Mucosa of gallbladder (tissue), 1 donor: ENCODE measurements around the gene FKBP3. TPM values are rescaled to one million over a fixed set of nuclear protein-coding genes. Genes with fewer than 3 reads are reported as not detected.
A peak's percentile ranks its signal among the peaks of the same experiment; 100 is the strongest.
"Not testable (repeated sequence)": the region's sequence is repeated elsewhere in the genome, so short reads cannot be mapped to it uniquely, and the experiment has no call there.

ENCODE experiments used
- DNase-seq: peaks from one replicate; pipeline ENCODE4 v3.0.0-alpha.2; 2020; ENCODE audit warnings: low spot score
- total RNA-seq: library from RNA; stranded (reverse); gene quantifications from one replicate; pipeline ENCODE4 v1.2.1, GENCODE V29; 2021
- donor health status: DM: no; HTN: no; CAD: no.

FKBP3 gene
- total RNA-seq, 1 donor from 2014 or later: 39.0 TPM

DNA sequence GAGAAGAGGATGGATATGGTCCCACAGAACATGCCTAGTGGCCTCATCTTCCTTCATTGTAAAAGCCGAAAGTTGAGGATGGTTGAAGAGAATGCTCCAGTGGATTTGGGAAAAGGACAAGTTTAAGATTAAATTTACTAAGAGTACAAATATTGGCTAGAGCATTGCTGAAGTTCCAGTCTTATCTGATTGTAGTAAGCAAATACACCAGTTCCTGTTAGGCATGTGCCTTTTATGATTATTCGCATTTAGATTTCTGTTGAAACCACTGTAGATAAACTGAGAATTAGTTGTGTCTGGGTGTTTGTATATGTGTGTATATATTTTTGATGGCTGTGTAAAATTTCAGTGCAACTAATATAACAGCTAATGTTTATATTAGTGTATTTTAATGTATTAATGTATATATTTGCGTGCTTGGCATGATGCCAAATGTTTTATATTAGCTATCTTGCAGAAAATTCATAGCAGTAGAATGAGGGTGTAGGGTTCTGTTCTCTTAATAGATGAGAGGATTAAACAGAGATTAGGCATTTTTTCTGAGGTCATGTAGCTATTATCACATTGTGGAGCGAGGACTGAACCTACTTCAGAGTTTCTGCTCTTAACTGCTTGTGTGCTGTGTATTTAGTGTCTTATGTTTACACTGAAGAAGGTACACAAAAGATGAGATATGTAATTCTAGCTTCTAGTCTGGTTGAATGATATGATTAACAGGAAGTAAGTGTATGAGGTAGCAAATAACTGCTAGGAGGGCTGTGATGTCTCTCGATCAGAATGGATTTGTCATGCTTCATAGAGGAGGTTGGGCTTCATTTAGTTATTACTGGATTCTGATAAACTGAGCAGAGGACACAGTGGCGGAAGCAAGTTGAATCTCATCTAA is 21.1 kb downstream of the FKBP3 start:
- no peak for DNase-seq

DNA sequence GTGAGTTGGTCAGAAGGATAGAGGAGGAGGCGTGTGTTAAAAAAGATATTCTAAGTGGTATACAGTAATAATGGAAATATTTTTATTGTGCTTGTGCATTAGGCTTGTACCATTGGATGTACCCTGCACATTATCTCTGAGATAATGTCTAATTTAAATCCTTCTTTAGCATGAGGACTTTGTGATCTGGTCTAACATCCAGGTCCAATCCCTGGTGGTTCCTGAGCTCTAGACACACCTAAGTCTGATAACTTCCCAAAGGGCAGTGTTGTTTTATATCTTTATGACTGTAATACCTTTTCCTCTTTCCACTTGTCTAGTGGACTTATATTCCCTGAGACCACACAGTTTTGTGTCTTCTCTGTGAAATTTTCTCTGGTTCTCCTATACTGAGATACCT is 29.7 kb downstream of the FKBP3 start:
- DNase-seq: no peak

DNA sequence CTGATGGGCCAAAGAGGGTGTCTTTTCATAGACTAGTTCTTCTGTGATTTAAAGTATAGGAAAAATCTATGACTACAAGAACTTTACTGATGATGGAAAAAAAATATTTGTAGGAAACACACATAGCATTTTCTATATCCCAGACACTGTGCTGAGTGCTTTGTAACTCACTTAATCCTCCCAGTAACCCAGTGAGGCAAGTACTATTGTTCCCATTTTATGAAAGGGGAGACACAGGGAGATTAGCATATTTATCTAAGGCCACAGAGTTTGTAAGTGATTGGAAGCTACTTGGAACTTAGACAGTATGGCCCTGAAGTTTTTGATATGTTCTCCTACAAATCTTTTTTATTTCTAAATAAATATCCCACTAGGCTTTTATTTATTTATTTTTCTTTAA is 30.5 kb downstream of the FKBP3 start:
- no peak for DNase-seq

DNA sequence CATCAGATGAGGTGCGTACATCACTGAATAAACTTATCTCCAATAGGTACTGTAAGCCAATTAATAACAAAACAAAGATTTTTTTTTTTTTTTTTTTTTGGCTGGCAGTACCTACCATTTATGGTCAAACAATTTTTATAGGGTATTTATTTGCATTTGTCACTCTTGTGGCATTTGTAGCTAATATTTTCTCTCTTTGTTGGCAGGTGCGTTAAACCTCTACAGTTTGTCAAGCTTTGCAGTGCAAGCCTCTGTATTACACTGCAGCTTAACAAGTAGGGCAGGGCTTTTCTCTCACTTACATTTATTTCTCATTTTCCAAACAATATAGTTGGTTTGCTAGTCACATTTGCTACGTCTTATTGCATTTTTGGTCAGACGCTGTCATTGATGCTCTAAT is 38.1 kb downstream of the FKBP3 start:
- DNase-seq: no peak

DNA sequence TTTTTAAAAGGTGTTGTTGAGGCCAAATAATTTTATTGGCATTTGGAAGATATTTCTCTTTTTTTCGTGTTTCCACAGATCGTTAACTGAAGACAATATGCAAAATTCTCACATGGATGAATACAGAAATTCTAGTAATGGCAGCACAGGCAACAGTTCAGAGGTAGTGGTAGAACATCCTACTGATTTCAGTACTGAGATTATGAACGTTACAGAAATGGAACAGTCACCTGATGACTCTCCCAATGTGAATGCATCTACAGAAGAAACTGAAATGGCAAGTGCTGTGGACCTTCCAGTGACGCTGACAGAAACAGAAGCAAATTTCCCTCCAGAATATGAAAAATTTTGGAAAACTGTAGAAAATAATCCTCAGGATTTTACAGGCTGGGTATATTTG is 39.1 kb downstream of the FKBP3 start:
- DNase-seq: no peak

DNA sequence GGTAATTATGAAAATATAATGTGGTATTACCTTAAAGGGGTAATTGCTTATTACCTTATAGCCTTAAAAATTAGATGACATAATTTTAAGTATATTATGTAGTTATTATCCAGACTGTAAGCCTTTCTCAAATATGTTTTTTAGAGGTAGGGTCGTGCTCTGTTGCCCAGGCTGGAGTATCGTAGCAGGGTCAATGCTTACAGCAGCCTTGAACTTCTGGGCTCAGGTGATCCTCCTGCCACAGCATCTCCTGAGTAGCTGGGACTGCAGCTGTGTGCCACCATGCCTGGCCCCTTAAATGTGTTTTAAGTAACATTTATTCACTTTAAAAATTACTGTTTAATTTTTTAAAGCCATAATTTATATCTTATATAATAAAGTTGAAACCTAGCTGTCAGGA is 40.0 kb downstream of the FKBP3 start:
- DNase-seq: no peak

DNA sequence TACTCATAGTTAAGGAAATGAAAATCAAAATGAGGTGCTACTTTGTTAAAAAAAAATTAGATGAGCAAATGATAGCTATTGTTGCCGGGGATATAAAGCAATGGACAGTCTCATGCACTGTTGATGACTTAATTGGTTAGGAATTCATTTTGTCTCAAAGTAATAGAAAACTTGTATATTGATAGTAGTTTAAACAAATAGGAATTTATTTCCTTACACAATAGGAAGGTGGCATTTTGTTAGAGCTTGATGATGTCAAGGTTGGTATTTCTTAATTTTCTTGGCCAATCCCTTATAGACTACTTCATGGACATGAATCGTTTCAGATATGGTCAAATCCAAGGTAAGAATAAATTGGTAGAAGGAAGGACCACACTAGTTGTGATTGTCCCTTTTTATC is 42.6 kb downstream of the FKBP3 start:
- DNase-seq: no peak

DNA sequence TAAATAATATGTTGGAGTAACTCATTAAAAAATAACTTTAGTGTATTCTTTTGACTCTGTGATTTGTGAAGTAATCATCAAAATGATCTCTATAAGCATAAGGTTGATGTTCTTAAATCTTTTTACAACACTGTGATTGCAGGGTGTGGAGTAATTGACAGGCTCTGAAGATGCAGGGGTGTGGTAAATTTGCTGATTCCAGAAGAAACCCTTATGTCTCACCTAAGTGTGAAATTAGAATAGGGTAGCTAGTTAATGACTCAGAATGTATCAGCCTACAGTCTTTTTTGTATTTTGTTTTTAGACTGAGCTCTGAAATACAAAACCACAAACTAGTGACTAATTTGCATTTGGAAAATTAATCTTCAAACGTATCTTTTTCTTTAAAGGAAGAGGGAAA is 44.5 kb downstream of the FKBP3 start:
- no peak for DNase-seq

DNA sequence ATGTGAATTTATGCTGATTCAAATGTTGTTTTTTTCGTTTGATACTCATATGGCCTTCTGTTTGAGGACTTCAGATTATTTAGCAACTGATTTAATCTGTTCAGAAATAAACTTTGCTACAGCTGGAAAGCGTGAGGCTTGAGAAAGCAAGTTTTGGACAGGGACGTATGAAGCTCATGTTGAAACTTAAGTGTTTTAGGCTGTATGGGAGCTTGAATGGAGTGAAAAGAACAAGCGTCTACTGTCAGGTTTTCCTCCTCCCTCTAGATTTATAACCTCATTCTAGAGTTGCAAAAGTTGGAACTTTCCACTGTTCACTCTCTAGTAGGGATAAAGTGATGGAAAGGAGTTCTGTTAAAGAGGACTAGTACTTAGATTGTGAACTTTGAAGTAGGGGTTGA is 49.3 kb downstream of the FKBP3 start:
- DNase-seq: no peak

DNA sequence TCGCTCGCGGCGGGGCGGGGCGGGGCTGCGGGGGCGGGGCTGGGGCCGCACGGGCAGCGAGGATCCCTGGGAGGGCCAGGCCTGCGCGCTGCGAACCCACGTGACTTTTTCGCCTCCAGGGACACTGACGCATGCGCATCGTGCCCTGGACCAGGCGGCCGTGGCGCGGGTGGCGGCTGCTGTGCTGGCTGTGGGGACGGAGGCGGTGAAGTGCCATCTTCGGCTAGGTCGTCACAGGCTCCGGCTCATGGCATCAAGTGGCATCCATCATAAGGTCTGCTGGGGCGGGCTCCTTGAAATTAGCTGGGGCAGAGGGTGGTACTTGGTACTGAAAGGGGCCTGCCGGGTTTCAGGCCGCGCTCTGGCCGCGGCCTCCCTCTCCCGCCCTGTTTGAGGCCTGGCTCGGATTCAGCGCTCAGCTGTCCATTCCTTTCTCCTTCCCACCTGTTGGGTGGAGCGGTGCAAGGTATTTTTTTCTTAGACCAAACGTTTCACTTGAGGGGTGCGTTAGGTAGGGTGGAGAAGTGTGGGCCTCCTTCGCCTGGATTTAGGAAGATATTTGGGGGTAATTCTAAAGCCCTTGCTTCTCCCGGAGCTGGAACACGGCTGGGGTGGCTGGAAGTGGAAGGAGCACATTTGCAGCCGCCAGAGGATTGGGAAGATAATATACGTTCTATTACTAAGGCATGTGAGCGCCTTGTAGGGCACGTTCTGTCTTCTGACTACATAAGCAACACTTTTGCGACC is 50.1 kb downstream of the FKBP3 start, which contains the start of gene PRPF39:
Gene PRPF39 (plus strand): TSS at position 141 of the 747 bp plus-strand sequence. CDS start 11,124 bp downstream, outside the sequence.
- peak; percentile 96 for DNase-seq

DNA sequence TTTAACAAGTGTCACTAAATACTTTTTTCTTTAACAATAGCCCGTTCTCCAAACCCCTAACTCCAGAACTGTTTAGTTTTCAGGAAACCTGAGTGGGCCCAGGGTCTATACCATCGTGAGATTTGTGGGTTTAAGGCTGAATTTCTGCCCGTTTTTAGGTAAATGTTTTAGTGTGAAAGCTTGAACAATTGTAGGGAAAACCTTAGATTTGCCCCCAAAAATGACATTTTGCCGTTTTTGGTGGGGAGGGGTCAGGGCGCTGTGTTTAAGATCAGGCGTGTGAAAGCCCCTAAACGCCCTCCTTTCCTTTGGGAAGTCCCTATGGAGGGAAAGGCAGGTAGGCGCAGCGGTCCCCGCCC is 50.7 kb downstream of the FKBP3 start:
- no peak for DNase-seq

DNA sequence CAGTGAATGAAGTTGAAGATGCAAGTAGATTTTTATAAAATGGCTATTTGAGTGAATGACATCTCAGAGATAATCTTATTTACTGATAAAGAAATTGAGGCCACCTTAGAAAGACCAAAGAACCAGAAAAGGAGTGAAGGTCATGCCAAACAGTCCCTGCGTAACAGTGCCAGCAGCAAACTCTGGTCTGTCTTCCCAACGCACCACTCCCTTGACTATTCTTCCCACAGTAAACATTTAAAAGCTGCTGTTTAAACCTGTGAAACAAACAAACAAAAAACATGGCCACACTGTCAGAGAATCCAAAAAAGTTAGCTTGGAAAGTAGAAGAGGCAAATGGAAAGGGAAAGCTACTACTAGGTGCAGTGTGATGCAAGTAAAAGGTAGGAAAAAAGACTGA is 51.9 kb downstream of the FKBP3 start:
- DNase-seq: no peak

DNA sequence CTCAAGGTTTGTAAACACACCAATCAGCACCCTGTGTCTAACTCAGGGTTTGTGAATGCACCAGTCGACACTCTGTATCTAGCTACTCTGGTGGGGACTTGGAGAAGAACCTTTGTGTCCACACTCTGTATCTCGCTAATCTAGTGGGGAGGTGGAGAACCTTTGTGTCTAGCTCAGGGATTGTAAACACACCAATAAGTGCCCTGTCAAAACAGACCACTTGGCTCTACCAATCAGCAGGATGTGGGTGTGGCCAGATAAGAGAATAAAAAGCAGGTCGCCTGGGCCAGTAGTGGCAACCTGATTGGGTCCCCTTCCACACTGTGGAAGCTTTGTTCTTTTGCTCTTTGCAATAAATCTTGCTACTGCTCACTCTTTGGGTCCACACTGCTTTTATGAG is 53.2 kb downstream of the FKBP3 start:
- DNase-seq: not testable (repeated sequence)

DNA sequence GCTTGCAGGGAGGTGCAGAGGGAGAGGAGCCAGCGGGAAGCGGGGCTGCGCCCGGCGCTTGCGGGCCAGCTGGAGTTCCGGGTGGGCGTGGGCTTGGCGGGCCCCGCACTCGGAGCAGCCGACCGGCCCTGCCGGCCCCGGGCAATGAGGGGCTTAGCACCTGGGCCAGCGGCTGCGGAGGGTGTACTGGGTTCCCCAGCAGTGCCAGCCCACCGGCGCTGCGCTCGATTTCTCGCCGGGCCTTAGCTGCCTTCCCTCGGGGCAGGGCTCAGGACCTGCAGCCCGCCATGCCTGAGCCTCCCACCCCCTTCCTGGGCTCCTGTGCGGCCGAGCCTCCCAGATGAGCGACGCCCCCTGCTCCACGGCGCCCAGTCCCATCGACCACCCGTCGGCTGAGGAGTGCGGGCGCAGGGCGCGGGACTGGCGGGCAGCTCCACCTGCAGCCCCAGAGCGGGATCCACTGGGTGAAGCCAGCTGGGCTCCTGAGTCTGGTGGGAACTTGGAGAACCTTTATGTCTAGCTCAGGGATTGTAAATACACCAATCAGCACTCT is 53.8 kb downstream of the FKBP3 start:
- DNase-seq: not testable (repeated sequence)

DNA sequence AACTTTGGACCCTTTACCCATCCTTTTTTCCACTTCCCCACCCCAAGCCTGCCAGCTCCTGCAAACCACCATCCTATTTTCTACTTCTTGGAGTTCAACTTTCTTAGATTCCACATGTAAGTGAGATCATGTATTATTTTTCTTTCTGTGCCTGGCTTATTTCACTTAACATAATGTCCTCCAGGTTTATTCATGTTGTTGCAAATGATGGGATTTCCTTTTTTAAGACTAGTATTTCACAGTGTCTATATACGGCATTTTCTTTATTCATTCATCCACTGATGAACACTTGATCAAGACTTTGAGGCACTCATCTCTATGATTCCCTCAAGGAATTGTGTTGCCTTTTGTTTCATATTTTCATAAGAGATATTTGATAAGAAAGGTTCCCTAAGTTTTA is 56.0 kb downstream of the FKBP3 start:
- no peak for DNase-seq

DNA sequence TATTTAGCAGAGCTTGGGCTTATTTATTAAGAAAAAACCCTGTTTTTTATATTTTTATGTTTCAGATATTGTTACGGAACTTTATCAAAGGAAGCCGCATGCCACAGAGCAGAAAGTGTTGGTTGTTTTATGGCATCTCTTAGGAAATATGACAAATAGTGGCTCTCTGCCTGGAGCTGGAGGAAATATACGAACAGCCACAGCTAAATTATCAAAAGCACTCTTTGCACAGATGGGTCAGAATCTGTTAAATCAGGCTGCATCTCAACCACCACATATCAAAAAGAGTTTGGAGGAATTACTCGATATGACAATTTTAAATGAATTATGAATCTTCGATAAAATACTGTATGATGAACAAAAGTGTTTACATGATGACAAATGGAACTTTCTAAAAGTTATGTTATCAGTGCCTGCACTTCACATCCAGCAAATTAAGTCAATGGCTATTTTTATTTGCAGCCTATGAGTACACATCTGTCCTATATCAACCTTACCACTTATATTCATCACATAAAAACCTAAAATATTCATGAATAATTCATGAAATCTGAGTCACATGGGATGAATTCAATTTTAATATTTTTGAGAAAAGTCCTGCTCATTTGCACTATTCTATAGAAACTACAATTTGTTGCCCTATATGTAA is 60.9 kb downstream of the FKBP3 start:
- DNase-seq: no peak

DNA sequence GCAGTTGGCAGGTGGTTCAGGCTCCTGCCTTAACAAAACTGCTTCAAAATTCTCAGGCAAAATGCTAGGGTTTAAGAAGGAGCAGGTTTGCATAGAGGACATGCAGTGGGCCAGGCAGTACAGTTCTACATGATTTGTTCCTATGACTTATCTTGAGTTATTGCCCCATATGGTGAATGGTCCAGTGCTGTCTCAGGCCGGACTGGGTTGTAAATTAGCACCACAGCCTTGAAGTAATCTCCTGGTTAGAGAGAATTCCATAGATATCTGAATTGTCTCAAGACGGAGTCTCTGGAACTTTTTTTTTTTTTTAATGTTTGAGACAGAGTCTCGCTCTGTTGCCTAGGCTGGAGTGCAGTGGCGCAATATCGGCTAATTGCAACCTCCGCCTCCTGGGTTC is 62.2 kb downstream of the FKBP3 start:
- DNase-seq: no peak

DNA sequence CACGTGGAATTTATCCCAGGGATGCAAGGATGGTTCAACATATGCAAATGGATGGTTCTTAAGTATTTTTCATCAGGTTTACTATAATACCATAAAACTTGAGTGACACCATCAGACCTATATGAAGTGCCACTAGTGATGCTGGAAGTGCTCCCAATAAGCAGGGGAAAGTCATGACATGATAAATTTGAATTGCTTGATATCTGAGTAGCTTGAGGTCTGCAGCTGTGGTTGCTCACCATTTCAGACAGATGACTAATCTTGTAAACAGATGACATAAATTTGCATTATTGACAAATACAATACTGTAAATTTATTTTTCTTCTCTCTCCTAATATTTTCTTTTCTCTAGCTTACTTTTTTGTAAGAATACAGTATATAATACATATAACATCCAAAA is 64.1 kb downstream of the FKBP3 start:
- no peak for DNase-seq

DNA sequence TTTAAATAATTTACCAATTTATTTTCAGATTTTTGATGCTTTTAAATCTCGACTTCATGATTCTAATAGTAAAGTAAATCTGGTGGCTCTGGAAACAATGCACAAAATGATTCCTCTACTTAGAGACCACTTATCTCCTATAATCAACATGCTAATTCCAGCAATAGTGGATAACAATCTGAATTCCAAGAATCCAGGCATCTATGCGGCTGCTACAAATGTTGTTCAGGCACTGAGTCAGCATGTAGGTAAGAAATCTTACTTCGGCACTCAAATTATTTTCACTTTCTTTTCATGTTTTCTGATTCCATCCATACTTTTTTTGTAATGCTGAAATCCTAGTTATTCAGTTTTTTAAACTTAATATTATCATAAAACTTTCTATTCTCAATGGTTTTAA is 65.9 kb downstream of the FKBP3 start:
- DNase-seq: no peak

DNA sequence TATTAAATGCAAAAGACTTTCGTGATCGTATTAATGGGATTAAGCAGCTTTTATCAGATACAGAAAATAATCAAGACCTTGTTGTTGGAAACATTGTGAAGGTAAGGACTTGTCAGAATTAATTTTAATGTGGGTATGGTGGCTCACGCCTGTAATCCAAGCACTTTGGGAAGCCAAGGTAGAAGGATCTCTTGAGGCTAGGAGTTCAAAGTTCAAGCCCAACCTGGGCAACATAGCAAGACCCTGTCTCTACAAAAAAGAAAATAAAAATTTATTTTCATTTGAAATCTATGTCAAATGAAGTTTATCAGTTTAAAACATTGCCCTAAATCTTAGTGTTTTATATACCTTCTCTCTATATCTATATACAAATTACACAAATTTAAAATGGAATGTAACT is 67.6 kb downstream of the FKBP3 start:
- no peak for DNase-seq

DNA sequence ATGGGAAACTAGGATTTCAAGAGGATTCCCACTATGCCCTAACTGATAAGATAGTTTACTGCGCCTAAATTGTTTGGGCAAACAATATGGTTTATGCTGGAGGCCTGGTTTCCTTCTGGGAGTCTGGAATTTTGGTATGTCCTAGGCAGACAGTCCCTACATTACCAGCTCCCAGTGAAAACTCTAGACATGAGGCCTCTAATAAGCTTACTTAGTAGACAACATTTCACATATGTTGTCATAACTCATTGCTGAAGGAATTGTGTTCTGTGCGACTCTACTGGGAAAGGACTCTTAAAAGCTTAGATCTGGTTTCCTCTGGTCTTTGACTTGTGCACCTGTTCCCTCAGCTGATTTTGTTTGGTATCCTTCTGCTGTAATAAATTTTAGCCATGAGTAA is 68.3 kb downstream of the FKBP3 start:
- DNase-seq: no peak
